ENCODE measurements around the gene COX20.

COX20 gene

GRCh38 chr1:244815600-244816099, 19.8 kb upstream of the COX20 start:
- H3K27me3 ChIP-seq (ENCODE audit: control insufficient read depth, low read length) = peaks cover 24% of the 10 kb centered on the region
- H3F3A ChIP-seq (ENCODE audit: control insufficient read depth, insufficient read depth) = no peaks in the 10 kb centered on the region
- no peaks in the 10 kb centered on the region for H4K20me1 ChIP-seq (ENCODE audit: control insufficient read depth, insufficient read depth, low read depth, low read length)
- peak overlapping the region; percentile 65 for H3K4me3 ChIP-seq (ENCODE audit: low read length)
- no peaks in the 10 kb centered on the region for H3K9me3 ChIP-seq (ENCODE audit: control insufficient read depth, insufficient read depth, low read length)
- H3K4me2 ChIP-seq (ENCODE audit: low read length) = peak overlapping the region; percentile 51
- H3K79me2 ChIP-seq (ENCODE audit: control insufficient read depth, low read length) = no peaks in the 10 kb centered on the region
- no peaks in the 10 kb centered on the region for H3K9me2 ChIP-seq (replicated peaks; ENCODE audit: control insufficient read depth, low read length)
- TF ChIP-seq CTCF (IDR thresholded peaks at IDR 0.05; ENCODE audit: low read depth, low read length, poor library complexity, severe bottlenecking) (no peak), EZH2phosphoT487 (IDR thresholded peaks at IDR 0.05; ENCODE audit: borderline replicate concordance, low read length) (no peak)
- H3K4me1 ChIP-seq (ENCODE audit: control insufficient read depth, low read length) = peaks cover 15% of the 10 kb centered on the region
- H3K36me3 ChIP-seq (ENCODE audit: control insufficient read depth, low read length) = no peaks in the 10 kb centered on the region
- no peak overlapping the region for H3K27ac ChIP-seq (ENCODE audit: low read depth, low read length)

- Histone ChIP-seq H3K4me2 (ENCODE audit: low read length) (no peak overlapping the region), H4K20me1 (ENCODE audit: control insufficient read depth, insufficient read depth, low read depth, low read length) (no peaks in the 10 kb centered on the region), H3K79me2 (ENCODE audit: control insufficient read depth, low read length) (no peaks in the 10 kb centered on the region), H3K27ac (ENCODE audit: low read depth, low read length) (no peak overlapping the region), H3K9me2 (replicated peaks; ENCODE audit: control insufficient read depth, low read length) (no peaks in the 10 kb centered on the region), H3F3A (ENCODE audit: control insufficient read depth, insufficient read depth) (no peaks in the 10 kb centered on the region), H3K27me3 (ENCODE audit: control insufficient read depth, low read length) (peaks cover 24% of the 10 kb centered on the region), H3K36me3 (ENCODE audit: control insufficient read depth, low read length) (no peaks in the 10 kb centered on the region), H3K9me3 (ENCODE audit: control insufficient read depth, insufficient read depth, low read length) (no peaks in the 10 kb centered on the region), H3K4me3 (ENCODE audit: low read length) (no peak overlapping the region), H3K4me1 (ENCODE audit: control insufficient read depth, low read length) (peaks cover 15% of the 10 kb centered on the region)
- TF ChIP-seq EZH2phosphoT487 (IDR thresholded peaks at IDR 0.05; ENCODE audit: borderline replicate concordance, low read length) = no peak
- TF ChIP-seq CTCF (IDR thresholded peaks at IDR 0.05; ENCODE audit: low read depth, low read length, poor library complexity, severe bottlenecking) = no peak
These were observed 18.0 kb upstream of the COX20 start for GRCh38 chr1:244817415-244817894.

GRCh38 chr1:244820131-244820530, 15.3 kb upstream of the COX20 start:
- H3K4me3 ChIP-seq (ENCODE audit: low read length) = no peak overlapping the region
- no peaks in the 10 kb centered on the region for H3K9me3 ChIP-seq (ENCODE audit: control insufficient read depth, insufficient read depth, low read length)
- peaks cover 11% of the 10 kb centered on the region for H3K27me3 ChIP-seq (ENCODE audit: control insufficient read depth, low read length)
- peaks cover 10% of the 10 kb centered on the region for H3K4me1 ChIP-seq (ENCODE audit: control insufficient read depth, low read length)
- no peaks in the 10 kb centered on the region for H3K9me2 ChIP-seq (replicated peaks; ENCODE audit: control insufficient read depth, low read length)
- TF ChIP-seq EZH2phosphoT487 (IDR thresholded peaks at IDR 0.05; ENCODE audit: borderline replicate concordance, low read length) (no peak), CTCF (IDR thresholded peaks at IDR 0.05; ENCODE audit: low read depth, low read length, poor library complexity, severe bottlenecking) (no peak)
- no peak overlapping the region for H3K27ac ChIP-seq (ENCODE audit: low read depth, low read length)
- no peaks in the 10 kb centered on the region for H4K20me1 ChIP-seq (ENCODE audit: control insufficient read depth, insufficient read depth, low read depth, low read length)
- no peaks in the 10 kb centered on the region for H3K36me3 ChIP-seq (ENCODE audit: control insufficient read depth, low read length)
- no peaks in the 10 kb centered on the region for H3K79me2 ChIP-seq (ENCODE audit: control insufficient read depth, low read length)
- no peak overlapping the region for H3K4me2 ChIP-seq (ENCODE audit: low read length)
- H3F3A ChIP-seq (ENCODE audit: control insufficient read depth, insufficient read depth) = no peaks in the 10 kb centered on the region
